ENCODE data around the gene YJEFN3. TPM values are rescaled to one million over a fixed set of nuclear protein-coding genes. Genes with fewer than 3 reads are reported as not detected.
A peak's percentile ranks its signal among the peaks of the same experiment; 100 is the strongest.

Gene YJEFN3
- total and polyA plus RNA-seq, 2 of the 8 experiments (the other 6 are each of a cell fraction or from before 2014, with no cell fraction given), result 5.7 to 9.4 TPM

DNA sequence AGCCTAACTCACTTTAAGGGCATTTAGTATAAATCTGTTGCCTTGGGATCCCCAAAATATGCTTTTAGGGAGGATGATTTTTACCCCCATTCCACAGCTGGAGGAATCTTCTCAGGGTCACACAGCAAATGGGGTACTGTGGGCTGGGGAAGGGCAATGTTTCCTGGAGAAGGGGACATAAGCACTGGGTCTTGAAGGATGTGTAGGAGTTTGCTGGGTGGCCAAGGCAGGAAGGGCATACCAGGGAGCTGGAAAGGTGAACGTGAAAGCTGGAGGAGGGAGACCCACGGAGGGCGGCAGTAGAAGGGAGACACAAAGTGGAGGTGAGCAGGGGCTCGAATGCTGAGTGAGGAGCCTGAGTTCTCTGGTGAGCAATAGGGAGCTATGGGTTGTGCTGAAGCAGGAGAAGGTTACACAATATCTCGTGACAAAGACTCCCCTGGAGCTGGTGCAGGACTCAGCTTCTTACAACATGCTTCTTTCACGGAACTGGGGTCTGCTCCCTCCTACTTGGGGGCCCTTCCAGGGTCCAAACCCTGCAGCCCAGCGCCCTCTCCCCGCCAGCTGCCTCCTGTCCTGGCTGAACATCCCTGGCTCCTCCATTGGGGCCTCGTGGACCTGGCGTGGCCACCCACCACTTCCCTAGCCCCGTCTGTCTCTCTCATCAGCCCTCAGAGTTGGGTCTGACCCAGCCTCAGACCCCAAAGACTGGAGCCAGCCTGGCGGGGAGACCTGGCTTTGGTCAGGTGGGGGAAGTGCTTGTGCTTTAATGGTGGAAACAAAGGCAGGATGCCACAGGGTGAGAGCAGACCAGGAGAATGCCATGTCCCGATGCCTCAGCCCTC lies 20.4 kb downstream of the YJEFN3 start:
- Histone ChIP-seq H3K4me2 (ENCODE audit: insufficient read depth in 1 of 2, low read depth in 2 of 2, low read length in 2 of 2) (no peak overlapping the region), H2BK5ac (ENCODE audit: low read depth, low read length) (peak overlapping the region; percentile 8; the same call in 1 of the 2 replicates), H2BK120ac (replicated peaks; ENCODE audit: low read depth, low read length) (no peak overlapping the region), H2AFZ (ENCODE audit: low read length) (no peak overlapping the region), H2BK15ac (ENCODE audit: low read length) (no peak overlapping the region), H2BK20ac (ENCODE audit: low read length) (no peak overlapping the region), H3K27ac (ENCODE audit: low read depth, low read length) (no peak overlapping the region), H3K23ac (ENCODE audit: insufficient read length) (no peak overlapping the region), H3K18ac (ENCODE audit: extremely low read depth, low read length) (no peak overlapping the region; the same call in 1 of the 2 replicates), H2BK12ac (ENCODE audit: low read depth, low read length) (no peak overlapping the region), H3K79me2 (ENCODE audit: control insufficient read depth in 1 of 2, insufficient read depth in 2 of 2, low read length in 2 of 2) (no peaks in the 10 kb centered on the region), H3K14ac (ENCODE audit: insufficient read length) (no peak overlapping the region), H4K5ac (ENCODE audit: insufficient read length, low read depth, low read length) (no peak overlapping the region), H3K4me1 (replicated peaks in 1 of 4; ENCODE audit: control insufficient read depth in 3 of 4, insufficient read depth in 4 of 4, low read length in 3 of 4) (no peaks in the 10 kb centered on the region; a peak in 3 of 7 replicates), H3K4me3 (ENCODE audit: extremely low read depth in 1 of 4, insufficient read depth in 2 of 4, low read depth in 3 of 4, low read length in 4 of 4) (no peak overlapping the region), H3K56ac (replicated peaks; ENCODE audit: insufficient read length, low read depth, low read length) (no peak overlapping the region), H3K9ac (replicated peaks in 1 of 4; ENCODE audit: extremely low read depth in 1 of 4, low read depth in 3 of 4, low read length in 3 of 4) (no peak overlapping the region), H3K79me1 (ENCODE audit: low read depth, low read length) (no peaks in the 10 kb centered on the region), H4K20me1 (replicated peaks in 1 of 2; ENCODE audit: control insufficient read depth in 1 of 2, insufficient read depth in 2 of 2, low read length in 2 of 2) (no peaks in the 10 kb centered on the region), H3K36me3 (ENCODE audit: control insufficient read depth in 2 of 4, insufficient read depth in 4 of 4, low read length in 3 of 4) (no peaks in the 10 kb centered on the region), H3K27me3 (replicated peaks in 1 of 4; ENCODE audit: control insufficient read depth in 3 of 4, extremely low read depth in 1 of 4, insufficient read depth in 3 of 4, low read length in 3 of 4) (no peaks in the 10 kb centered on the region; a peak in 1 of 7 replicates), H4K8ac (ENCODE audit: extremely low read depth, insufficient read depth, low read length) (no peak overlapping the region), H2AK5ac (ENCODE audit: low read depth, low read length) (no peak overlapping the region), H3K4ac (replicated peaks; ENCODE audit: insufficient read length, low read depth, low read length) (no peak overlapping the region), H4K91ac (replicated peaks; ENCODE audit: insufficient read length, low read length) (no peak overlapping the region), H3K9me3 (ENCODE audit: insufficient read depth in 2 of 2, low read depth in 1 of 2, low read length in 1 of 2) (no peaks in the 10 kb centered on the region), H3K23me2 (ENCODE audit: low read depth, low read length) (no peaks in the 10 kb centered on the region)
- CTCF ChIA-PET (ENCODE audit: partially characterized antibody), result interaction anchor here (0.6 to 15.7 kb wide), 4 partner anchors 12 to 33 kb away, joined by 3 to 223 read pairs (median 142); partner anchors contain the start of genes CILP2, NDUFA13 and YJEFN3
- WGBS, 2 experiments (ENCODE audit: extremely low coverage in 1 of 2, insufficient coverage in 1 of 2, insufficient read length in 1 of 2, insufficient replicate concordance in 2 of 2, low coverage in 1 of 2, low lambda C conversion rate in 2 of 2, missing lambda C conversion rate in 1 of 2), result 82% methylated on average over 13 of the region's 13 CpGs; no CpG with 5 or more reads in 1 of the 2 experiments
- POLR2A ChIA-PET (ENCODE audit: partially characterized antibody), result interaction anchor here (1.0 to 2.3 kb wide), 4 partner anchors 10 to 20 kb away, joined by 3 to 7 read pairs (median 6); partner anchors contain the start of gene YJEFN3
- no peak for DNase-seq (ENCODE audit: low read depth in 1 of 2, low spot score in 2 of 2)
- FAIRE-seq, result no peak
- no peak for TF ChIP-seq BCL11A (IDR thresholded peaks at IDR 0.05; ENCODE audit: low read depth in 2 of 2, low read length in 2 of 2)
- TF ChIP-seq GABPA (IDR thresholded peaks at IDR 0.05; ENCODE audit: borderline replicate concordance, insufficient read depth, low read length), result no peak
- TF ChIP-seq EZH2 (IDR thresholded peaks at IDR 0.05; ENCODE audit: low read depth, low read length, severe bottlenecking), result no peak
- no peak for TF ChIP-seq SP2 (IDR thresholded peaks at IDR 0.05; ENCODE audit: low read length)

Data from H1 (cell line).